HUES64 (cell line): ENCODE results near the gene TRIM51.

Experiments used
- H3K27ac ChIP-seq: 2 replicates; pipeline ENCODE4 v1.7.0; 2013; ENCODE audit warnings: low read depth, low read length, inconsistent platforms
- H3K27me3 ChIP-seq: 2 replicates; pipeline ENCODE4 v1.6.1; 2013; ENCODE audit warnings: mild to moderate bottlenecking, low read length; ENCODE audit not compliant: insufficient read depth
- H3K36me3 ChIP-seq: 2 replicates; pipeline ENCODE4 v1.6.1; 2013; ENCODE audit warnings: mild to moderate bottlenecking, low read length; ENCODE audit not compliant: insufficient read depth
- H3K4me1 ChIP-seq: 2 replicates; pipeline ENCODE4 v1.6.1; 2013; ENCODE audit warnings: mild to moderate bottlenecking, low read length, moderate library complexity; ENCODE audit not compliant: insufficient read depth
- H3K4me3 ChIP-seq: 2 replicates; pipeline ENCODE4 v1.5.1; 2013; ENCODE audit warnings: mild to moderate bottlenecking, low read length, moderate library complexity
- H3K9ac ChIP-seq: 2 replicates; pipeline ENCODE4 v1.6.1; 2013; ENCODE audit warnings: mild to moderate bottlenecking, low read depth, low read length
- H3K9me3 ChIP-seq: 2 replicates; pipeline ENCODE4 v1.6.1; 2013; ENCODE audit warnings: low read depth, low read length; ENCODE audit not compliant: insufficient read depth
- WGBS: fragments of 150-250, 120-280 bp; methylation state at CpG from one replicate; pipeline ENCODE4 v1.1.7; 2013; ENCODE audit warnings: missing lambda C conversion rate; 5-methylcytosine and 5-hydroxymethylcytosine counted together

TRIM51 gene

DNA sequence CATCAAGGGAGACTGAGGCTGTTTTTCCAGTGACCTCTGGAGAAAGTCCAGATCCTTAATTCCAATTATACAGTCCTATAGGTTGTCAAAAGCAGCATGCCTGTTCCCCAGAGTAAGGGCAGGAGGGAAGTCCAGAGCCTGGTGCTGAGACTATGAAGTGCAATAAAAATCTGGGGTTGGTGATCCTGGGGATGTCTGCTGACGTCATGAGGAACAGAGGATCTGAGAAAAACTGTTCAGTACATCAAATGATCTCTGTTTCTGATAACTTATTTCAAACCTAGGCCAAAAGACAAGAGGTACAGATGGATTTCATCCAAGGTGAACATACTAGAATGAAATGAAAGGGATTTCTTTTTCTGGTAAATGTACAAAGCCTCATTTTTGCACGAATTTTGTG, 19.2 kb downstream of the TRIM51 start:
- H3K9me3 ChIP-seq: peaks cover 75% of the 10 kb centered on the region
- 33% methylated on average over 2 of the region's 2 CpGs for WGBS
- H3K4me1 ChIP-seq: no peaks in the 10 kb centered on the region
- no peak overlapping the region for H3K27ac ChIP-seq
- H3K36me3 ChIP-seq: no peaks in the 10 kb centered on the region
- H3K4me3 ChIP-seq: no peak overlapping the region
- no peak overlapping the region for H3K9ac ChIP-seq
- no peaks in the 10 kb centered on the region for H3K27me3 ChIP-seq

DNA sequence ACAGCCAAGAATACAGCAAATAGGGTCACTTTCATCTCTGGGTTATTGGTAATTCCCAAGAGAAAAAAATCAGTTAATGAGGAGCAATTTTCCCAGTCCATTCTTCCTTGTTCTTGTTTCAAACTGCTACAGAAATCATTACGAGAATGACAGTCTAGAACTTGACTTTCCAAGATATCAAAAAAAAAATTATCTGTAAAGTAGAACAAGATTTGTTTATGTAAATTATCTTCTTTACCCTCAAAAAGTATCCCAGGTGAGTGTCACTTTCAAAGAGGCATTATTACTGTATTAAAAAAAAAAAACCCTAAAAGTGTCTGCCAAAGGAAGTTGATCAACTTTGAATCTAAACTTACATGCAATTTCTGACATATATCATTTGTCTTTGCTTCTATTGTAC, 31.4 kb downstream of the TRIM51 start, which contains the start of gene OR5W2:
Gene OR5W2, minus strand, starts transcription at position 101 of the 400 bp plus-strand sequence. Its CDS starts 0 bp downstream, at position 101.
- Histone ChIP-seq H3K4me3 (no peak within 1 kb of the TSS), H3K4me1 (no peaks in the 10 kb centered on the region), H3K9me3 (peaks cover 83% of the 10 kb centered on the region), H3K27me3 (no peaks in the 10 kb centered on the region), H3K27ac (no peak within 1 kb of the TSS), H3K9ac (no peak within 1 kb of the TSS), H3K36me3 (no peaks in the 10 kb centered on the region)
- WGBS: 80% methylated on average over 1 of the region's 1 CpG

DNA sequence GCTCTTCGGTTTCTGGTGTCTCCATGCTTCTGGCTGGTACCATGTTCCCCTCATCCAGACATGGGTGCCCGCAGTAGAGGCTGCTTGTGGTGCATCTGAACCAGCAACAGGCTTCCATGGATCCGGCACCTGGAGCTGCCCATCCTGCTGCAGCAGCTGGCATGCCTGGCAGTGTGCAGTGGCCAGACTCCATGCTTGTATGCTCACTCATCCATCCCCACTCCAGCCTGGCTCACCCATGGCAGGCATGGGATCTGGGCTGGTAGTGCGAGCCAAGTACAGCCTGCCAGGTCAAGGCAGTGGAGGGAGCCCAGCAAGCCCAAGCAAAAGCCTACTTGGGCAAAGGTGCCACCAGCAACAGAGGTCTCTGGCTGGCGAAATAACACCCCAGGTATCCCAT, 37.4 kb downstream of the TRIM51 start:
- WGBS: 88% methylated on average over 5 of the region's 5 CpGs
- no peak overlapping the region for H3K9ac ChIP-seq

DNA sequence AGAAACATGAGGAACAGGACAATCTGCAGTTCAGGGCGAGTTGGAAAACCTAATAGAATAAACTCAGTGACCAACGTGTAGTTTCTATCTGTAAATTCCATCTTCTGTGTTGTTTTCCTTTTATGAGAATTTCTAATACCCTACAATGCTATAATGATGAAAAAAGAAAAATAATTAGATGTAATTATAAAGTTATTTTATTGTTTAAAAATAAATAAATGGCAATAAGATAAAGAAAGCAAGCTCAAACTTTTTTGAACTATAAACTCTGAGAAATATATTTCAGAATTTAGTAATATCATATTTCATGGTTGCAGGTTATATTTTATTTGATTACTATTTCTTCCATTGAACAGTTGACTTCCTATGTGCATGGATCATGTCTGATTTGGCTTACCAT, 53.2 kb downstream of the TRIM51 start, which contains the start of gene OR5I1:
Gene OR5I1, minus strand, starts transcription at position 101 of the 400 bp plus-strand sequence. Its CDS starts 0 bp downstream, at position 101.
- H3K4me3 ChIP-seq: no peak within 1 kb of the TSS
- H3K9me3 ChIP-seq: peaks cover 23% of the 10 kb centered on the region; the same call in 1 of the 2 replicates
- no peaks in the 10 kb centered on the region for H3K27me3 ChIP-seq
- H3K4me1 ChIP-seq: no peaks in the 10 kb centered on the region
- H3K27ac ChIP-seq: no peak within 1 kb of the TSS
- no peaks in the 10 kb centered on the region for H3K36me3 ChIP-seq
- no peak within 1 kb of the TSS for H3K9ac ChIP-seq
- 100% methylated on average over 1 of the region's 2 CpGs for WGBS

More for the DNA sequence above, 37.4 kb downstream of the TRIM51 start:
- Histone ChIP-seq H3K27ac (no peak overlapping the region), H3K4me1 (no peaks in the 10 kb centered on the region), H3K36me3 (no peaks in the 10 kb centered on the region), H3K4me3 (no peak overlapping the region), H3K9me3 (peaks cover 69% of the 10 kb centered on the region), H3K27me3 (no peaks in the 10 kb centered on the region)
